PC-3 (cell line): ENCODE results near the gene ETS1.
A peak's percentile ranks its signal among the peaks of the same experiment; 100 is the strongest.

Experiments used
- CTCF ChIP-seq: fragments of 300-600 bp; sonication (generic); conservative IDR thresholded peaks from 2 replicates; pipeline ENCODE4 v1.5.1; 2017; ENCODE audit warnings: antibody characterized with exemption, low read depth, mild to moderate bottlenecking, low read length
- EZH2 ChIP-seq: fragments of 300-600 bp; sonication (generic); IDR thresholded peaks from one replicate; pipeline ENCODE4 v1.6.1; 2017; ENCODE audit warnings: antibody characterized with exemption, mild to moderate bottlenecking, low read length; ENCODE audit not compliant: unreplicated experiment
- EZH2phosphoT487 ChIP-seq: fragments of 300-600 bp; sonication (generic); IDR thresholded peaks from 2 replicates; pipeline ENCODE4 v1.6.1; 2018; ENCODE audit warnings: mild to moderate bottlenecking, antibody characterized with exemption, low read length, borderline replicate concordance

GRCh38 chr11:128467610-128468041 is 119.7 kb downstream of the ETS1 start:
- 0 out of 2 replicates have a peak, but pooled peaks have one; percentile 20 for TF ChIP-seq CTCF
- no peak for TF ChIP-seq EZH2phosphoT487
- no peak for TF ChIP-seq EZH2
